Stimulated activated CD8-positive, alpha-beta memory T cell treated with anti-CD3 and anti-CD28 coated beads, Interleukin-2, amount 100 ng/mL, for 1 hour (primary cell): Measurements from ENCODE around the gene ERN1.

Experiments
- DNase-seq, 2 donors: peaks; one replicate each; pipeline ENCODE4 v3.0.0-alpha.2; 2020; ENCODE audit warnings: low read depth in 2 of 2

Gene ERN1

GRCh38 chr17:64061178-64061898, 68.6 kb downstream of the ERN1 start:
- no peak for DNase-seq

- no peak for DNase-seq
Measured at GRCh38 chr17:64060331-64060730, 69.6 kb downstream of the ERN1 start.

GRCh38 chr17:64059756-64060155, 70.2 kb downstream of the ERN1 start:
- DNase-seq: no peak

GRCh38 chr17:64058621-64059020, 71.3 kb downstream of the ERN1 start:
- DNase-seq: no peak

- DNase-seq: no peak
Measured at GRCh38 chr17:64057701-64058263, 72.2 kb downstream of the ERN1 start.

- no peak for DNase-seq
Measured at GRCh38 chr17:64056269-64057005, 73.5 kb downstream of the ERN1 start.

GRCh38 chr17:64055183-64056142, 74.5 kb downstream of the ERN1 start:
- no peak for DNase-seq

- DNase-seq: no peak
Measured at GRCh38 chr17:64054304-64054703, 75.6 kb downstream of the ERN1 start.

- no peak for DNase-seq
Measured at GRCh38 chr17:64053101-64053500, 76.8 kb downstream of the ERN1 start.

- no peak for DNase-seq
Measured at GRCh38 chr17:64051153-64051552, 78.8 kb downstream of the ERN1 start.

GRCh38 chr17:64048805-64049204, 81.1 kb downstream of the ERN1 start:
- DNase-seq: no peak

- no peak for DNase-seq
Measured at GRCh38 chr17:64045176-64045575, 84.8 kb downstream of the ERN1 start.

GRCh38 chr17:64042700-64043485, 87.1 kb downstream of the ERN1 start:
- DNase-seq: no peak

- DNase-seq: no peak
Measured at GRCh38 chr17:64041912-64042311, 88.0 kb downstream of the ERN1 start.

- no peak for DNase-seq
Measured at GRCh38 chr17:64040206-64040605, 89.7 kb downstream of the ERN1 start.

- DNase-seq: no peak
Measured at GRCh38 chr17:64039106-64039400, 90.9 kb downstream of the ERN1 start.

- DNase-seq: no peak
Measured at GRCh38 chr17:64038331-64039105, 91.4 kb downstream of the ERN1 start.

- DNase-seq: no peak
Measured at GRCh38 chr17:64037802-64038201, 92.1 kb downstream of the ERN1 start.

- no peak for DNase-seq
Measured at GRCh38 chr17:64037180-64037579, 92.8 kb downstream of the ERN1 start.

GRCh38 chr17:64036198-64036922, 93.6 kb downstream of the ERN1 start:
- DNase-seq: no peak
